Fibroblast of lung (primary cell): ENCODE measurements around the gene ELP2. TPM values are rescaled to one million over a fixed set of nuclear protein-coding genes. Genes with fewer than 3 reads are reported as not detected.

Experiments
- DNase-seq, 2 donors: peaks; one replicate each; pipeline versions ENCODE4 v3.0.0 to v3.0.0-alpha.2; 2010; ENCODE audit warnings: low read depth in 2 of 2
- H2AFZ ChIP-seq: 2 replicates; pipeline ENCODE4 v1.5.1; 2012; ENCODE audit warnings: low read length, control low read depth, inconsistent platforms
- H3K27ac ChIP-seq: 2 replicates; pipeline ENCODE4 v1.5.1; 2011; ENCODE audit warnings: low read length, control low read depth; ENCODE audit not compliant: insufficient read depth
- H3K27me3 ChIP-seq: 2 replicates; pipeline ENCODE4 v1.5.1; 2011; ENCODE audit warnings: mild to moderate bottlenecking, low read length; ENCODE audit not compliant: control insufficient read depth, insufficient read depth
- H3K36me3 ChIP-seq: 2 replicates; pipeline ENCODE4 v1.5.1; 2011; ENCODE audit warnings: low read length; ENCODE audit not compliant: control insufficient read depth, insufficient read depth
- H3K4me1 ChIP-seq: 2 replicates; pipeline ENCODE4 v1.5.1; 2011; ENCODE audit warnings: low read length; ENCODE audit not compliant: control insufficient read depth, insufficient read depth; ENCODE audit errors: extremely low read depth
- H3K4me2 ChIP-seq: 2 replicates; pipeline ENCODE4 v1.5.1; 2011; ENCODE audit warnings: low read length, control low read depth; ENCODE audit not compliant: insufficient read depth; ENCODE audit errors: extremely low read depth
- H3K4me3 ChIP-seq, 4 experiments: fragments of 200-600 bp in 1 of 4; sonication (generic) in 1 of 4; replicated peaks in 1 of 4; 2 replicates each; pipeline ENCODE4 v1.5.1; 2011 to 2016; ENCODE audit warnings: low read length in 4 of 4, low read depth in 3 of 4, mild to moderate bottlenecking in 3 of 4, control low read depth in 2 of 4, inconsistent platforms in 1 of 4, mixed read lengths in 1 of 4; ENCODE audit not compliant: insufficient read depth in 1 of 4; ENCODE audit errors: control extremely low read depth in 1 of 4
- H3K79me2 ChIP-seq: 2 replicates; pipeline ENCODE4 v1.5.1; 2012; ENCODE audit warnings: mild to moderate bottlenecking, low read length, inconsistent platforms; ENCODE audit not compliant: control insufficient read depth, insufficient read depth
- H3K9ac ChIP-seq: 2 replicates; pipeline ENCODE4 v1.5.1; 2011; ENCODE audit warnings: mild to moderate bottlenecking, low read length, control low read depth; ENCODE audit not compliant: insufficient read depth
- H3K9me3 ChIP-seq: 2 replicates; pipeline ENCODE4 v1.5.1; 2012; ENCODE audit warnings: low read depth, low read length; ENCODE audit not compliant: control insufficient read depth, insufficient read depth
- H4K20me1 ChIP-seq: 2 replicates; pipeline ENCODE4 v1.5.1; 2011; ENCODE audit warnings: low read length; ENCODE audit not compliant: control insufficient read depth, insufficient read depth; ENCODE audit errors: extremely low read depth
- CTCF ChIP-seq, 2 donors: IDR thresholded peaks in 1 of 2; conservative IDR thresholded peaks in 1 of 2; 1 replicate in 1 of 2; 2 replicates in 1 of 2; pipeline ENCODE4 v1.5.1; 2011 to 2012; ENCODE audit warnings: low read length in 2 of 2, control low read depth in 1 of 2, inconsistent platforms in 1 of 2, low read depth in 1 of 2, mild to moderate bottlenecking in 1 of 2
- EZH2 ChIP-seq: IDR thresholded peaks from 2 replicates; pipeline ENCODE4 v1.5.1; 2012; ENCODE audit warnings: low read length, control low read depth, mild to moderate bottlenecking; ENCODE audit errors: missing control alignments
- polyA plus RNA-seq, 2 donors: library from polyadenylated mRNA; depleted of rRNA in 1 of 2; stranded (reverse) in 1 of 2; unstranded in 1 of 2; fragments of >200 nt; gene quantifications; 2 replicates each; pipeline ENCODE4 v1.2.1, GENCODE V29; 2011 to 2012; ENCODE audit warnings: missing spikeins in 1 of 2
- total RNA-seq: library from RNA; depleted of rRNA; stranded (reverse); fragments of >200 nt; gene quantifications from 2 replicates; pipeline ENCODE4 v1.2.1, GENCODE V29; 2014

The ELP2 gene
- total and polyA plus RNA-seq, 2 donors (not counting 1 experiment from before 2014, with no cell fraction given): 96.6 to 309 TPM

- Histone ChIP-seq H4K20me1 (no peaks in the 10 kb centered on the region), H3K36me3 (no peaks in the 10 kb centered on the region), H3K79me2 (no peaks in the 10 kb centered on the region), H3K9ac (no peak overlapping the region), H3K4me2 (no peak overlapping the region), H2AFZ (no peak overlapping the region), H3K27me3 (no peaks in the 10 kb centered on the region), H3K9me3 (no peaks in the 10 kb centered on the region), H3K27ac (no peak overlapping the region), H3K4me1 (no peaks in the 10 kb centered on the region), H3K4me3 (no peak overlapping the region)
- TF ChIP-seq EZH2 (no peak), CTCF (conservative IDR thresholded peaks at IDR 0.05 in 1 of 2, IDR thresholded peaks at IDR 0.05 in 1 of 2; ENCODE audit: low read depth in 1 of 2, low read length in 2 of 2) (no peak)
- DNase-seq: no peak
Measured at GRCh38 chr18:36196238-36196995, 66.7 kb downstream of the ELP2 start.

- H3K9ac ChIP-seq: no peak overlapping the region
- no peaks in the 10 kb centered on the region for H3K36me3 ChIP-seq
- no peaks in the 10 kb centered on the region for H3K9me3 ChIP-seq
- H3K27me3 ChIP-seq: no peaks in the 10 kb centered on the region
- DNase-seq: no peak
- no peak overlapping the region for H3K4me3 ChIP-seq
- H3K4me2 ChIP-seq: no peak overlapping the region
- H3K4me1 ChIP-seq: no peaks in the 10 kb centered on the region
- H4K20me1 ChIP-seq: no peaks in the 10 kb centered on the region
- no peak for TF ChIP-seq CTCF (conservative IDR thresholded peaks at IDR 0.05 in 1 of 2, IDR thresholded peaks at IDR 0.05 in 1 of 2; ENCODE audit: low read depth in 1 of 2, low read length in 2 of 2)
- TF ChIP-seq EZH2: no peak
- H3K27ac ChIP-seq: no peak overlapping the region
- no peak overlapping the region for H2AFZ ChIP-seq
- no peaks in the 10 kb centered on the region for H3K79me2 ChIP-seq
Measured at GRCh38 chr18:36197511-36198166, 67.9 kb downstream of the ELP2 start.

- TF ChIP-seq CTCF (conservative IDR thresholded peaks at IDR 0.05 in 1 of 2, IDR thresholded peaks at IDR 0.05 in 1 of 2; ENCODE audit: low read depth in 1 of 2, low read length in 2 of 2): no peak
- no peak for TF ChIP-seq EZH2
- no peak overlapping the region for H3K9ac ChIP-seq
- H2AFZ ChIP-seq: no peak overlapping the region
- H3K36me3 ChIP-seq: no peaks in the 10 kb centered on the region
- no peak overlapping the region for H3K27ac ChIP-seq
- H3K9me3 ChIP-seq: no peaks in the 10 kb centered on the region
- H3K27me3 ChIP-seq: no peaks in the 10 kb centered on the region
- no peaks in the 10 kb centered on the region for H3K79me2 ChIP-seq
- no peak for DNase-seq
- H4K20me1 ChIP-seq: no peaks in the 10 kb centered on the region
- H3K4me3 ChIP-seq: no peak overlapping the region
- H3K4me1 ChIP-seq: no peaks in the 10 kb centered on the region
- H3K4me2 ChIP-seq: no peak overlapping the region
Measured at GRCh38 chr18:36199691-36200295, 70.1 kb downstream of the ELP2 start.
